T follicular helper cell (primary cell): Measurements from ENCODE around the gene DHCR24.
A peak's percentile ranks its signal among the peaks of the same experiment; 100 is the strongest.
"Not testable (repeated sequence)": the region's sequence is repeated elsewhere in the genome, so short reads cannot be mapped to it uniquely, and the experiment has no call there.

ENCODE experiments used
- DNase-seq: peaks from one replicate; pipeline ENCODE4 v3.0.0-alpha.2; 2020; ENCODE audit warnings: low read depth
- total RNA-seq, 2 experiments: gene quantifications; one replicate each; lab custom pipeline; 2026; lab: John Stamatoyannopoulos, UW

The DHCR24 gene, protein sequence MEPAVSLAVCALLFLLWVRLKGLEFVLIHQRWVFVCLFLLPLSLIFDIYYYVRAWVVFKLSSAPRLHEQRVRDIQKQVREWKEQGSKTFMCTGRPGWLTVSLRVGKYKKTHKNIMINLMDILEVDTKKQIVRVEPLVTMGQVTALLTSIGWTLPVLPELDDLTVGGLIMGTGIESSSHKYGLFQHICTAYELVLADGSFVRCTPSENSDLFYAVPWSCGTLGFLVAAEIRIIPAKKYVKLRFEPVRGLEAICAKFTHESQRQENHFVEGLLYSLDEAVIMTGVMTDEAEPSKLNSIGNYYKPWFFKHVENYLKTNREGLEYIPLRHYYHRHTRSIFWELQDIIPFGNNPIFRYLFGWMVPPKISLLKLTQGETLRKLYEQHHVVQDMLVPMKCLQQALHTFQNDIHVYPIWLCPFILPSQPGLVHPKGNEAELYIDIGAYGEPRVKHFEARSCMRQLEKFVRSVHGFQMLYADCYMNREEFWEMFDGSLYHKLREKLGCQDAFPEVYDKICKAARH
- total RNA-seq: 48.5 to 136 reads per million in 2 experiments

DNA sequence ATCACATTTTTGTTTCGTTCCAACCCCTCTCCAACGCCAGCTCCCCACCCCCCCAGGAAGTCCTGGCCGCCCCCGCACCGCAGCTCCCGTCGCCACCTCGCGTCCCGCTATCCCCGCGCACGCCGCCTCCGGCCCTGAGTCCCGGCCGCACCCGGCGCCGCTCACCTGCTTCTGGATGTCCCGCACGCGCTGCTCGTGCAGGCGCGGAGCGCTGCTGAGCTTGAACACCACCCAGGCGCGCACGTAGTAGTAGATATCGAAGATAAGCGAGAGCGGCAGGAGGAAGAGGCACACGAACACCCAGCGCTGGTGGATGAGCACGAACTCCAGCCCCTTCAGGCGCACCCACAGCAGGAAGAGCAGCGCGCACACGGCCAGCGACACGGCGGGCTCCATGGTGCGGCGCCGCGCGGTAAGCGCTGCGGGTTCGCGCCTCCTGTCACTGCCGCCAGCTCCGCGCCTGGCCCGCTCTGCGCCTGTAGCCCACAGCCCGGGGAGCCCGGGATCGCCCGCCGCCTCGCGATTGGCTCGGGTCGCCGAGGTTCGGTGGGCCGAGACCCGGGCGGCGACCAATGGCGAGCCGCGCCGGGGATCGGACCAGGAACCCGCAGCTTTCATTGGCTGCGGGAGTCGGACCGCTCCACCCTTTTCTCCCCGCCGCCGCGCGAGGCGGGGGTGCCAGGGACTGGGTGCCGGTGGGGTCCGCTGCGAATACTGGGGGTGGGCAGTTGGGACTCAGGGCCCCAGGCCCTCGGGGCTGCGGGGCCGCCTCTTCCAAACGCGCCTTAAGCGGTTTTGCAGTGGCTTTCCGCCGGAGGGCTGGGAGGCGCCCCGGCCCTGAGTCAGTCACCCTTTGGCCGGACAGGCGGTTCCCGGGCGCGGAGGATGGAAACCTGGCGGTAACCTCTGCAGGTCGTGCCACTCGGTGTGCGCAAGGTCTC is at the start of gene DHCR24:
Gene DHCR24, minus strand, starts transcription at position 472 of the 941 bp plus-strand sequence. Its CDS starts 76 bp downstream, at position 396.
- peak; percentile 57 for DNase-seq

DNA sequence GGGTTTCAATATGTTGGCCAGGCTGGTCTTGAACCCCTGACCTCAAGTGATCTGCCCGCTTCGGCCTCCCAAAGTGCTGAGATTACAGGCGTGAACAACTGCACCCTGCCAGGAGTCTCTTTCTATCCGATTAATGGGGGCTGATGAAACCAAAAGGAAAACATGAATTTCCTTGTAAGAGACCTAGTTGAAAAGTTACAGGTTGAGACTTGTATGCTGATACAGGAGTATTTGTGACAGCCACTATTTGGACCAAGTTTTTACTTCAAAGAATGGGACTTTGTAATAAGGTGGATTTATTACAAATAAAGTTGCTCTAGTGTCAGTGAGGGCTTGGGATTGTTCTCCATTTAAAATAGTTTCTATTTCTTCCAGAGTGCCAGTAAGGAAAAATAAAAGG is 49.8 kb upstream of the DHCR24 start:
- no peak for DNase-seq

DNA sequence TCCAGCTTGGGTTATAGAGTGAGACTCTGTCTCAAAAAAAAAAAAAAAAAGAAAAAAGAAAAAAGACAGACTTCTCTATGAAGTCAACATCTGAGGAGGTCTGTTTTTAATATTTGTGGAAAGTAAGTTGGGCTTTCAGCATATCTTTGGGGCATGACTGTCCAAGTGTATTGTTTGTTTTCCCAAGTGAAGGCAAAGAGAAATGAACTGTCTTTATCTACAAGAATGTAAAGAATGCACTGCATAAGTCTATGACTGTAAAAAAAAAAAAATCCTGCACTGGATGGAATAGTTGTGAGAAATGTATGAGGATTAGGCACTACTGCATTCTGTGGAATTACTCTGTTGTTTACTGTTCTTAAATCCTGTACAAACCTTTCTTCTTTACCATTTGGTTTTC is 47.9 kb upstream of the DHCR24 start:
- DNase-seq: no peak

DNA sequence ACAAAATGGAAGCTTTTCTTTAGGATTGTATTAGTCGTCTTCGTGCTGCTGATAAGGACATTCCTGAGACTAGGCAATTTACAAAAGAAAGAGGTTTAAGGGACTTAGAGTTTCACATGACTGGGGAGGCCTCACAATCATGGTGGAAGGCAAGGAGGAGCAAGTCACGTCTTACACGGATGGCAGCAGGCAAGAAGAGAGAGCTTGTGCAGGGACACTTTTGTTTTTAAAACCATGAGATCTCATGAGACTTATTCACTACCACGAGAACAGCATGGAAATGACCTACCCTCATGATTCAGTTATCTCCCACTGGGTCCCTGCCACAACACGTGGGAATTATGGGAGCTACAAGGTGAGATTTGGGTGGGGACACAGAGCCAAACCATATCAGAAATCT is 47.1 kb upstream of the DHCR24 start:
- DNase-seq: not testable (repeated sequence)

DNA sequence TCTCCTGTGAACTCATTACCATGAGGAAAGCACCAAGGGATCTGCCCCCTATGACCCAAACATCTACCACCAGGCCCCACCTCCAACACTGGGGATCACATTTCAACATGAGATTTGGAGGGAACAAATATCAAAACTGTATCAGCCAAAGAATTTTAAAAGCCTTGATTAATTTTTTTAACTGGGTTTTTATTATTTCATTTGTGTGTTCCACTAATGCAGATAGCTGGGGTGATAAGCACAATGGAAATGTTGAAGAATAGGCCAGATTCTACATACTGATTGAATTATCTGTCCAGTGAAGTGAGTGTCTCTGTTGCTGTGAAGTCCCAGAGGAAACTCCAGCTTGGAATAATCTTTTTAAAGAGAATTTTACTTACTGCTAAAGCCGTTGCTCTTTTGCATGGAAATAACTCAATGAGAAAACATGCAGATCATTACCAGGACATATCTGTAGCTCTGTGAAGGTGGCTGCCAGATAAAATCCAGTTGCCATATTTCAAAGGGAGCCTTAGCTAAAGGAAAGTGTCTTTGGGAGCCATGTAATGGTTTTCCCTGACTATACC is 44.4 kb upstream of the DHCR24 start:
- DNase-seq: no peak

DNA sequence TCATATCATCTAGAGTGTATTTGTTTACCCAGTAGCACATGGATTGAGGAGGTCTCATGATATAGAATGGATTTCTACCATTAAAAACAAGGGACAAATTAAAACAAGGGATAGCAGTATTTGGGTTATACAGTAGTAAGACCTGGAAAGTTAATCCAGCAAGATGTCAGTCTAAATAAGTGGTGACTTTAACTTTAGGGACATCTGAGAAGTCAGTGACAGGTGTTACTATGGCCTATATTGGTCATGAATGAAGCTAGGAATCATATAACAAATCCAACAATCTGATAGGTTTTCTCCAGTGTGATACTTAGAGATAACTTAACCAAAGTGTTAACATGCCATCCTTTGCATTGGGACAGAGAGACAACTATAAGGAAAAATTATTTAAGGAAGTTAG is 42.7 kb upstream of the DHCR24 start:
- no peak for DNase-seq

DNA sequence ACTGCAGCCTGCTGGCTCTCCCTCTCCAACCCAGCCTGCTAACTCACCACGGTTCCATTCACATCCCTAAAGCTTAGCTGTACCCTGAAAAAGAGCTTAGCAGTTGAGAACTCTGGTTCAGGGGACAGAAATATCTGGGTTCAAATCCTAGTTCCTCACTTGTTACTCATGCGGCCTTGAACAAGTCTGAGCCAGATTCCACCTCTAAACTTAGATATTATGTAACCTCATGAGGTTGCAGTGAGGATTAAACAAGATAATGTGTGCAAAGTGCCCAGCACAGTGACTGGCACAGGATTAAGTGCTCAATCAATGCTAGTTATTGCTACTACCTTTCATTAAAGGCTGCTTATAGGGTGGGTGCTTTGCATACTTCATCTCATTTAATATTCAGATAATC is 41.3 kb upstream of the DHCR24 start:
- no peak for DNase-seq

DNA sequence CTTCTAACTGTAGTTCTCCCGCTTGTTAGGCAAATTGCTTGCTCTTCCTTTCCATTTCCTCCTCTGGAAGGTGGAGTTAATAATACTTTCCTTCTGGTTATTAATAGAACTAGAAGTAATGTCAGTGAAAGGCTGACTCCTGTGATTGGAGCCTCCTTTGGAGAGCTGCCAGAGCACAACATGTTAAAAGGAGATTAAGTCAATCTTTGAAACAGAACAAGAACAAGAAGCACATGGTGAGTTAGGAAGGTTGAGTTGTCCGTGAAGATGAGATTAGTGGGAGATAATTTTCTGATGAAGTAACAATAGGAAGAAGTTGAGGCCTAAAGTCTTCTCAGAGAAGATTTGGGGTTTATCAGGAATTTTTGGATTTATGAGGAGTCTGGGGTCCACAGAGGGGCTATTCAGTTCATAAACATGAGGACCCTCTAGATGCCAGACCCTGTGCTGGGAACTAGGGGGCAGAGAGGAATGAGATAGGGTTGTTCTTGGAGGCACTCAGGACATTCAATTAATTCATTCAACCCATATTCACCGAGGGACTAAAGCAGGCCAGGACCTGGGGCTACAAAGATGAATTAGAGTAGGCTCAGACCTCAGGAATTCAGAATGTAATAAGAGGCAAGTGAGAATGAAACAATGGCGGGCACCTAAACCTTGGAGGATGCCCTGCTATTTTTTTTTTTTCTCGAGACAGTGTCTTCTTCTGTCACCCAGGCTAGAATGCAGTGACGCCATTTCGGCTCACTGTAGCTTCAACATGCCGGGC is 40.7 kb upstream of the DHCR24 start:
- DNase-seq: no peak

DNA sequence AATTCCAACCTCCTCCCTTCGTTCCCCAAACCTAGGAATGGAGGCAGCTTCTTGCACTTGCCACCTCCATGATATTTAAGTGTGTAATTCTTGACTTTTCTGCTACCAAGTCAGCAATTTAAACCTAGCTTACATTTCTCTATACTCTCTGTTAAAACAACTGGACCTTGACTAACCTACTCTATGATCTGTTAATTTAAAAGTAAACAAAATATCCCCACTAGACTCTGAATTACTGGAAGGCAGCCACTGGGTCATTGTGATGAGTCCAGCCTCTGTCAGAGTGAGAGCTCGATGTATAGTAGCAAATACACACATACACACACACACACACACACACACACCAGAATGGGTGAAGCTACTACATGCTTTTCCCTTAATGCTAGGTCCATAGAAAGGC is 40.0 kb upstream of the DHCR24 start:
- no peak for DNase-seq

DNA sequence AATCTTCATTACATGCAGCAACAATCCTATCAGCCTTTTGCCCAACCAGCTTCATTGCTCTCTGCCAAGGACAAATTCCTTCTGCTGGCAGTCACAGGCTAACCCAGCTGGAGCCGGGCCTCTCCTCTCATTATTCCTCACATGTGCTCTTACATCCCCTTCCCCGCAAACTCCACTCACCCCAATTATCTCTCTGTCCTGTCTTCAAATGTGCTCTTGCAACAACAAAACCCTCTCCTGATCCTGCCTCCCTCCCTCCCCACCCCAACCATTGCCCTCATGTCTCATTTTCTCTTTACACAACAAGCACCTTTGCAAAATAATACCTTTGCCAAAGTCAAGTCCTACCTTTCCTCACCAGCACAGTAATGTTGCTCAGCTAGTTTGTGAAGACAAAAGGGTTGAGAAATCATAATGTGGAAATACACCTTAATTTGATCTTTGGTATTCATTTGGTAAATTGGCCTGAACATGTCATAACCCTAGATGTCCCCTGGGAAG is 36.0 kb upstream of the DHCR24 start:
- no peak for DNase-seq

DNA sequence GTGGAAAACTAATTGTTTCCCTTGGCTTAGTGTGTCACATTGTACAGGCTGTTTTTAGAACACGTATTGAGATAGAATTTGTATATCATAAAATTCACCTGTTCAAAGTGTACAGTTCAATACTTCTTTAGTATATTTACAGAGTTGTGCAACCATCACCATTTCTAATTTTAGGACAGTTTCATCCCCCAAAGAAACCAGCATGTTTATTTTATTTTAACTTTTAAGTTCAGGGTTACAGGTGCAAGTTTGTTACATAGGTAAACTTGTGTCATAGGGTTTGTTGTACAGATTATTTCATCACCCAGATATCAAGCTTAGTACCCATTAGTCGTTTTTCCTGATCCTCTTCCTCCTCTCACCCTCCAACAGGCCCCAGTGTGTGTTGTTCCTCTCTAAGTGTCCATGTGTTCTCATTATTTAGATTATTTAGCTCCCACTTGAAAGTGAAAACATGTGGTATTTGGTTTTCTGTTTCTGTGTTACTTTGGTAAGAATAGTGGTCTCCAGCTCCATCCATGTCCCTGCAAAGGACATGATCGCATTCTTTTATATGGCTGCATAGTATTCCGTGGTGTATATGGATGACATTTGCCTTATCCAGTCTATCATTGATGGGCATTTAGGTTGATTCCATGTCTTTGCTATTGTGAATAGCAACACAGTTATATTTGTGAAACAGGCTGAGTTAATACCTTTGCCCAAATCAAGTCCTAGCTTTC is 35.2 kb upstream of the DHCR24 start:
- DNase-seq: no peak

DNA sequence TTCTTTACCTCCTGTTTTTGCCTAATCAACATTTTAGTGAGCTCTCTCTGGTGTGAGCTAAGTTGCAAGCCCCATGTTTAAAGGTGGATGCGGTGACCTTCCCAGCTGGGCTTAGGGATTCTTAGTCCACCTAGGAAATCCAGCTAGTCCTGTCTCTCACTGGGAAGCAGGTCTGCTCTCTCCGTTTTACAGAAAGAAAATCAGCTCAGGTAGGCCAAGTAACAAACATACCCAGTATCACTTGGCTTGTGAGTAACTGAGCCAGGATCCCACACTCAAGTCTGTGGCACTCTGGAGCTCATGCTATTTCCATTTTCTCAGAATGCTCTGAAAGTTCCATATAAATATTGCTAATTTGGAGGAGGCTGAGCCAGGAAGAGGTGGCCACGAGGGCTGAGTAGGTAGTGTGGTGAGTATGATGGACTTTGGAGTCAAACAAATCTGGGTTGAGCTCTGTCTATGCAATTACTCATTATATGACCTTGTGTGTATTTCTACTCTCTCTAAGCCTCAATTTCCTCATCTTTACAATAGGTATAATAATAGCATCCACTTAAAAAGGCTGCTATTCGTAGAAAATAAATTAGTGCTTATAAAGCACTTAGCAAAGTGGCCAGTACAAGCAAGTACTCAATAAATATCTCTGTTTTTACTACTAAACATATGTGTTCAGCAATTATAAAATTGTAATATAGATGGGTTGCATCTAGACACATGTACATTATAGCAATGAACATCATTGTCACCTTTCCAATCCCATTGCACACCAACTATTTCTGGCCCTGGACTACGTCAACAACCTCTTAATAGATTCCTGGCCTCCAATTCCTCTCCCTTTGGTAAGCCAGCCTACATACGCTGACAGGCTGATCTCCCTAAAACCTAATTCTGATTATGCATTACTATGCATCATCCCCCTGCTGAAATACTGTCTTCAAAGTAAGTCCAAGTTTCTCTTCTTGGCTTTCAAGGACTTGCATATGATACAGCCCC is 32.7 kb upstream of the DHCR24 start:
- no peak for DNase-seq

DNA sequence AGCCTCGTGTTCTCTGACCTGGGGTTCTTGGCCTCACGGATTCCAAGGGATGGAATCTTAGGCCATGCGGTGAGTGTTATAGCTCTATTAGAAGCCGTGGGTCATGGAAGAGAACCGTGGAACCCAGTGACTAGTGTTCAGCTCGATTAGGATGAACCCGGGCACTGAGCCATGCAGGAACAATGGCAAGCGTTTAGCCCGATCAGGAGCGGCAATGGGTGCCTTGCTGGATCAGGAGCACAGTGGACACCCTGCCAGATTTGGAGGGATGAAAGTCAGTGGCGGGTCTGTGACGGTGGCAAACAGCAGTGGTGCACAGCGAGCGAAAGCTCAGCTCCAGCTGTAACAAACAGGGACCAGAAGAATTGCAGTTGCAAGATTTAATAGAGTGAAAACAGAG is 24.1 kb upstream of the DHCR24 start:
- not testable (repeated sequence) for DNase-seq

DNA sequence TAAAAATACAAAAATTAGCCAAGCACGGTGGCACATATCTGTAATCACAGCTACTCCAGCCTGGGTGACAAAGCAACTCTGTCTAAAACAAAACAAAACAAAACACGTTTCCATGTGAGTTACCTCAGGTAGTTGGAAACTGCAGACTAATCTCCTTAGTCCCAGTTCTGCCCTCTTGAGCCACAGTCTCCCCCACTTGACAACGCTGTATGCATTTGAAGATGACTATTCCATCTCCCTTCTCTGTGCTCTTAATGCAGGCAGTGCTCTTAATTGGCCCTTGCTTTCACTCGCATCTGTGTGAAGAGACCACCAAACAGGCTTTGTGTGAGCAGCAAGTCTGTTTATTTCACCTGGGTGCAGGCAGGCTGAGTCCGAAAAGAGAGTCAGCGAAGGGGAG is 19.6 kb upstream of the DHCR24 start:
- DNase-seq: no peak

DNA sequence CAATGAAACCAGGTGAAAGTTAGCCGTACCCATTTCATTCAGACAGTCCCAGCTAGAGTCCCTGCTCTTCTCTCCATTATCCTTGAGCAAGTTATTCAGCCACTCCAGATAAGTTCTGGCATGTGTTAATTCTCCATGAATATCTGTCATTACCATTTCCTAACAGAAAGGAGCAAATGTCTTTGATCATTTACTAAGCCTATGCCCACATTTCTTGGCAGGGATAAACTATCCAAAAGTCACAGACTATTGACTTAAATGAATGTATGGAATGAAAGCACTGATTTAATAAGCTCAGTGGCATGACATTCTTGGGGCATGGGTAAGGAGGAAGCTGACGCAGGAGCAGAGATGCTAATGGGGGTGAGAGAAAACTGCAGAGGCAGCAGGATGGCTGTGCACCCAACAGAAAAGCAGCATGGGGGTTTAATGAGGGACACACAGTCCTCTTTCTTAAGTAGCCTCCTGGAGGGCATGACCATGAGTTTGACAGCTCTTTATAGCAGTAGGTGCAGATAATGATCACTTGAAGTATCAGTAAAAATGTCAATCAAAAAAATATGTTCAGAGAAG is 17.6 kb upstream of the DHCR24 start:
- DNase-seq: no peak

DNA sequence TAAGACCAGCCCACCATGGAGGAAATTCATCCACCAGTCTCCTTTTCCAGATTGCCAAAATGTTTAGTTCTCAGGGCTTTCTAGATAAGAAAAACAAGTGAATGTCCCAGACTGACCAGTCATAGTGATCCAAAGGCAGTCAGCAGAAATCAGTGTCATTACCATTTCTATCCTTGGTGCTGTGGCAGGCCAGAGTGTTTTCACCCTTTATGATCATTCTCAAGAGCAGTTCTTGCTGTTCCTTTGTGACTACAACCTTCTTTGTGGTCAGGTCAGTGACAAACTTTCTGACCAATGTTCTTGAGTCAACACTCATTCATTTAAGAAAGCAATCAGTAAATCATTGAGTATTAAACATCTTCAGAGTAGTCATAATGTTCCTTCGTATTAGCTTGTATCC is 7.3 kb upstream of the DHCR24 start:
- no peak for DNase-seq

DNA sequence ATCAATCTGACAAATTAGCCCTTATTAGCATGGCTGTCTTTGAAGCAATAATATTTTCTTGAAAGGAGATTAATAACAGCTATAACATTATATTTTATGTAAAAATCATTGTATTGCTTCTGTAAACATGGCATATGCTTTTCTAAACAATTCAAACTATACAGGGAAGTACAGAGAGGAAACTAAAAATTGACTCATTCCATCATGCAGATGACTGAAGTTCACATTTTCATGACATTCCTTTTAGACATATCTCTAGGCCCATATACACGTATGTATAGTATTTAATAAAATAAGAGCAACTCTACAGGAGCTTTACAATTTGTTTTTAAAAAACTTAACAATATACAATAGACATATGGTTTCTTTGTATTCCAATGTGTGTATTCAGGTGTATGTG is 5.6 kb upstream of the DHCR24 start:
- no peak for DNase-seq

DNA sequence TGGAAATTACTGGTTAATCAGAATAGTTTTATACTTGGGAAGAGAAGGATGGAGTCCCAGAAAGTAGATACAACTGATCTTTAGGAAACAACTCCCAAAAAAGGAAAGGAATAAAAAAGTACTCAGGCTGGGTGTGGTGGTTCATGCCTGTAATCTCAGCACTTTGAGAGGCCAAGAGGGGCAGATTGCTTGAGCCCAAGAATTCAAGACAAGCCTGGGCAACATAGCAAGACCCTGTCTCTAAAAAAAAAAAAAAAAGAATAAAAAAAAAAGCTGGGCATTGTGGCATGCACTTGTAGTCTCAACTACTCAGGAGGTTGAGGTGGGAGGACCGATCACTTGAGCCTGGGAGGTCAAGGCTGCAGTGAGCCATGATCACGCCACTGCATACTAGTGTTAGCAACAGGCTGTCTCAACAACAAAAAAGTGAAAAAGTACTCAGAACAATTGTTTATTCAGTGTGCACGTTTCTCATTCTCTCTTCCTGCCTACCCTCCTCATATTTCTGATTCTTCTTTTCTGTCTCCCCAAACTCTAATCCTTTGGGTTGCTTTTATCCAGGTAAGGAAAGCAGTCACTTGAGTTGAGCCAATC is 2.2 kb upstream of the DHCR24 start:
- DNase-seq: no peak
